Trophoblast cell (in vitro differentiated cells and primary cell): Measurements from ENCODE around the gene RBFOX2.
A peak's percentile ranks its signal among the peaks of the same experiment; 100 is the strongest.

Experiments used
- DNase-seq, 2 donors: peaks; one replicate each; pipeline ENCODE4 v3.0.0-alpha.2; 2016
- H2AFZ ChIP-seq: 2 replicates; pipeline ENCODE4 v1.6.1; 2013; ENCODE audit warnings: low read length, moderate library complexity, mild to moderate bottlenecking; ENCODE audit not compliant: insufficient read depth, poor library complexity
- H2AK5ac ChIP-seq: 2 replicates; pipeline ENCODE4 v1.6.1; 2013; ENCODE audit warnings: mild to moderate bottlenecking, low read length
- H2BK120ac ChIP-seq: 2 replicates; pipeline ENCODE4 v1.6.1; 2013; ENCODE audit warnings: low read length, mild to moderate bottlenecking, moderate library complexity; ENCODE audit not compliant: insufficient read depth, poor library complexity
- H2BK12ac ChIP-seq: 2 replicates; pipeline ENCODE4 v1.6.1; 2013; ENCODE audit warnings: mild to moderate bottlenecking, low read length, moderate library complexity
- H2BK5ac ChIP-seq: 2 replicates; pipeline ENCODE4 v1.6.1; 2013; ENCODE audit warnings: low read length, low read depth, moderate library complexity, mild to moderate bottlenecking; ENCODE audit not compliant: poor library complexity
- H3K14ac ChIP-seq: 2 replicates; pipeline ENCODE4 v1.6.1; 2013; ENCODE audit warnings: mild to moderate bottlenecking, low read length
- H3K18ac ChIP-seq: 2 replicates; pipeline ENCODE4 v1.6.1; 2013; ENCODE audit warnings: mild to moderate bottlenecking, low read length
- H3K23ac ChIP-seq: 2 replicates; pipeline ENCODE4 v1.6.1; 2013; ENCODE audit warnings: low read length
- H3K27ac ChIP-seq: 2 replicates; pipeline ENCODE4 v1.5.1; 2013; ENCODE audit warnings: low read depth, mild to moderate bottlenecking, inconsistent platforms, low read length, moderate library complexity
- H3K27me3 ChIP-seq: 2 replicates; pipeline ENCODE4 v1.6.1; 2013; ENCODE audit warnings: inconsistent platforms, mild to moderate bottlenecking, low read length, moderate library complexity; ENCODE audit not compliant: insufficient read depth
- H3K36me3 ChIP-seq, 2 experiments: 1 replicate in 1 of 2; 2 replicates in 1 of 2; pipeline ENCODE4 v1.6.1; 2013; ENCODE audit warnings: low read length in 2 of 2, mild to moderate bottlenecking in 2 of 2, moderate library complexity in 1 of 2; ENCODE audit not compliant: insufficient read depth in 2 of 2, control insufficient read depth in 1 of 2
- H3K4ac ChIP-seq: 2 replicates; pipeline ENCODE4 v1.6.1; 2013; ENCODE audit warnings: low read depth, mild to moderate bottlenecking, low read length, moderate library complexity
- H3K4me1 ChIP-seq, 2 experiments: 1 replicate in 1 of 2; 2 replicates in 1 of 2; pipeline ENCODE4 v1.6.1; 2013; ENCODE audit warnings: low read length in 2 of 2, mild to moderate bottlenecking in 2 of 2, moderate library complexity in 1 of 2; ENCODE audit not compliant: insufficient read depth in 2 of 2, control insufficient read depth in 1 of 2
- H3K4me2 ChIP-seq: 2 replicates; pipeline ENCODE4 v1.6.1; 2013; ENCODE audit warnings: inconsistent platforms, mild to moderate bottlenecking, low read length, moderate library complexity
- H3K4me3 ChIP-seq: 2 replicates; pipeline ENCODE4 v1.5.1; 2013; ENCODE audit warnings: mild to moderate bottlenecking, low read depth, low read length, inconsistent platforms
- H3K79me1 ChIP-seq: one replicate; pipeline ENCODE4 v1.6.1; 2013; ENCODE audit warnings: low read length
- H3K79me2 ChIP-seq: 2 replicates; pipeline ENCODE4 v1.6.1; 2013; ENCODE audit warnings: low read length, mild to moderate bottlenecking; ENCODE audit not compliant: control insufficient read depth, insufficient read depth, poor library complexity
- H3K9ac ChIP-seq: 2 replicates; pipeline ENCODE4 v1.6.1; 2013; ENCODE audit warnings: mild to moderate bottlenecking, low read length
- H3K9me3 ChIP-seq: 2 replicates; pipeline ENCODE4 v1.6.1; 2013; ENCODE audit warnings: low read depth, mild to moderate bottlenecking, control low read depth, inconsistent platforms, low read length; ENCODE audit not compliant: insufficient read depth
- H4K12ac ChIP-seq: 2 replicates; pipeline ENCODE4 v1.6.1; 2013; ENCODE audit warnings: low read depth, mild to moderate bottlenecking, low read length, moderate library complexity
- H4K8ac ChIP-seq: 2 replicates; pipeline ENCODE4 v1.6.1; 2013; ENCODE audit warnings: low read depth, mild to moderate bottlenecking, low read length, moderate library complexity
- H4K91ac ChIP-seq: one replicate; pipeline ENCODE4 v1.6.1; 2013; ENCODE audit warnings: low read depth, mild to moderate bottlenecking, low read length, moderate library complexity
- WGBS: extraction: QIAGEN DNeasy Blood & Tissue Kit; methylation state at CpG from one replicate; pipeline ENCODE4 v1.1.7; 2013; ENCODE audit warnings: missing lambda C conversion rate; ENCODE audit not compliant: insufficient read length, insufficient coverage; ENCODE audit errors: extremely low coverage; 5-methylcytosine and 5-hydroxymethylcytosine counted together

Gene RBFOX2

DNA sequence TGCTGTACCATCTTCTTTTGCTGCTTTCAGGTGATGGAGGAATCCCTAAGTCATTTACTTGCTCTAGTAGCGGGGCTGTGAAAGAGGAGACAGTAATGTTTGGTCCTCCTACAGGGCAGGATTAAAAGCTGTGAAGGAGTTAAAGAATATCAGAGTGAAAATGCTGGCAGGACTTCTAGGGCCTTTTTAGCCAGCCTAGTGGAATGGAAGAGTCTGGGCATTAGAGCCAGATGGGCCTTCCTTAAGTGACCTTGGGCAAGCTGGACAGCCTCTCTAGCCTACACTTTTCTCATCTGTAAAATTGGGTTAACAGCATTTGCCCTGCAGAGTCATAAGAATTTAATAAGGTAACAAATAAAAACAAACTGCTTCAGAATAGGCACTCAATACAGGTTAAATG, 114.7 kb downstream of the RBFOX2 start:
- Histone ChIP-seq H2BK120ac (no peak overlapping the region), H3K9ac (no peak overlapping the region), H3K18ac (no peak overlapping the region), H3K36me3 (no peaks in the 10 kb centered on the region), H4K91ac (no peak overlapping the region), H2BK12ac (no peak overlapping the region), H3K79me1 (peaks cover 2% of the 10 kb centered on the region), H3K23ac (no peak overlapping the region), H4K8ac (no peak overlapping the region), H3K4me1 (peaks cover 7 to 13% of the 10 kb centered on the region in 2 experiments), H2AFZ (no peak overlapping the region), H3K14ac (no peak overlapping the region), H3K4me3 (no peak overlapping the region), H3K27me3 (no peaks in the 10 kb centered on the region), H3K79me2 (no peaks in the 10 kb centered on the region), H2AK5ac (no peak overlapping the region), H2BK5ac (no peak overlapping the region), H3K4ac (peak overlapping the region; percentile 64), H3K4me2 (no peak overlapping the region), H4K12ac (no peak overlapping the region), H3K9me3 (no peaks in the 10 kb centered on the region), H3K27ac (no peak overlapping the region)
- no peak for DNase-seq
- WGBS, result no CpG with 5 or more reads among the region's 1 CpG

DNA sequence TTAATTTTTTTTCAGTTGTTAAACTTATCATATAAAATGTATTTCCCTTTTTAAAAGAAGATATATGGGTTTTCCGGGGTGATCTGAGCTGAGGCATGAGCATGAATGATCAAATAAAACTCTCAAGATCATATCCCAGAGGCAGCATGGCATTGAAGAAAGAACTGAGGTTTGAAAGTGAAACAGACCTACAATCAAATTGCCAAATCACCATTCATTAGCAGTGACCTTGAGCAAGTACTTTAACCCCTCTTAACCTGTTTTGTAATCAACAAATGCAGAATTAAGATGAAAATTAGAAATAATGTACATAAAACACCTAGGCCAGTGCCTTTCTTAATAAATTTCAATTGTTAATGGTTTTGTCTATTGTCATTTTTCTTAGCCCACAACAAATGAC, 116.0 kb downstream of the RBFOX2 start:
- H3K4ac ChIP-seq, result no peak overlapping the region
- no peak overlapping the region for H3K9ac ChIP-seq
- H2BK120ac ChIP-seq, result no peak overlapping the region
- peaks cover 7 to 13% of the 10 kb centered on the region in 2 experiments for H3K4me1 ChIP-seq
- H3K14ac ChIP-seq, result no peak overlapping the region
- no peak overlapping the region for H3K4me3 ChIP-seq
- no peaks in the 10 kb centered on the region for H3K79me2 ChIP-seq
- H2BK12ac ChIP-seq, result no peak overlapping the region
- H2BK5ac ChIP-seq, result no peak overlapping the region
- H4K91ac ChIP-seq, result no peak overlapping the region
- H3K4me2 ChIP-seq, result no peak overlapping the region
- H2AK5ac ChIP-seq, result no peak overlapping the region
- H3K23ac ChIP-seq, result no peak overlapping the region
- DNase-seq, result no peak
- H4K8ac ChIP-seq, result no peak overlapping the region
- H3K36me3 ChIP-seq, result no peaks in the 10 kb centered on the region
- H2AFZ ChIP-seq, result no peak overlapping the region
- H3K18ac ChIP-seq, result no peak overlapping the region
- H3K9me3 ChIP-seq, result no peaks in the 10 kb centered on the region
- WGBS, result no CpG with 5 or more reads among the region's 1 CpG
- no peak overlapping the region for H3K27ac ChIP-seq
- H3K27me3 ChIP-seq, result no peaks in the 10 kb centered on the region
- H4K12ac ChIP-seq, result no peak overlapping the region
- H3K79me1 ChIP-seq, result peaks cover 2% of the 10 kb centered on the region

DNA sequence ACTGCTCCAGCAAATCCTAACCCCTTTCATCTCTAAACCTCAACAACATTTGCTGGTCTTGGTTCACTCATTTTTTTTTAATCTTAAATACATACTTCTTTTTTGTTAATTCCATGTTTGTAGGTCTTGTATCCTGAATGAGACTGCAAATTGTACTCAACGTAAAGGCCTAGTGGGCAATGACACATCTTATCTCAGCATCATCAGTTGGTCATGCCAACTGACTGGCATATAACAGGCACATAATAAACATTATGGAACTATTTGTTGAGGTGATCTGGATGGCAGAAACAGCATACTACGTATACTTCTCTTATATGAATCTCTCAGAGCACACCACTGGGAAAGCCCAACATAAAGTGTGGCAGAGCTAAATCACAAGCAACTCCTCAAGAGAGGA, 116.7 kb downstream of the RBFOX2 start:
- Histone ChIP-seq H2AFZ (no peak overlapping the region), H2BK120ac (no peak overlapping the region), H3K14ac (no peak overlapping the region), H3K4ac (no peak overlapping the region), H4K91ac (no peak overlapping the region), H2BK12ac (no peak overlapping the region), H2BK5ac (no peak overlapping the region), H4K12ac (no peak overlapping the region), H3K9ac (no peak overlapping the region), H3K79me2 (no peaks in the 10 kb centered on the region), H3K36me3 (no peaks in the 10 kb centered on the region), H2AK5ac (no peak overlapping the region), H3K27ac (no peak overlapping the region), H3K79me1 (peaks cover 2% of the 10 kb centered on the region), H3K4me1 (peaks cover 7 to 13% of the 10 kb centered on the region in 2 experiments), H3K18ac (no peak overlapping the region), H3K27me3 (no peaks in the 10 kb centered on the region), H3K4me3 (no peak overlapping the region), H4K8ac (no peak overlapping the region), H3K4me2 (no peak overlapping the region), H3K9me3 (no peaks in the 10 kb centered on the region), H3K23ac (no peak overlapping the region)
- DNase-seq, result no peak
- no CpG with 5 or more reads among the region's 2 CpGs for WGBS

DNA sequence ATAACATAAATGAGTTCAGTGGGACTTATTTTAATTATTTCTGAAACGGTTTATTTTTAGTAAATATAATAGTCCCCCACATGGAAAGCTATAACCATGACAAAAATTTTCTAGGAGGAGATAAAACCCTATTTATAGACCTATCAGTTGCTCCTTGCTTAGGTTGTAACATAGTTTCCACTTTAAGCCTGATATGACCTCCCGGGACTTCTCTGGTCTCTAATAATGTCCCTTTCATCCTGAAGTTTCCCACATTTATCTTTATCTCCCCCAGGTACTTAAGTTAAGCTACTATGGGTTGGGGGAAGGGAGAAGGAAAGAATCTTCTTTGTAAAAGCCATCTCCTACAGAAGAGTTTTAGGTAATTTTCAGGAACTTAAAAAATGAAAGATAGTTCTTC, 117.7 kb downstream of the RBFOX2 start:
- Histone ChIP-seq H3K79me1 (peaks cover 2% of the 10 kb centered on the region), H2AFZ (no peak overlapping the region), H4K91ac (no peak overlapping the region), H4K8ac (no peak overlapping the region), H4K12ac (no peak overlapping the region), H3K23ac (no peak overlapping the region), H3K18ac (no peak overlapping the region), H3K36me3 (no peaks in the 10 kb centered on the region), H3K4me3 (no peak overlapping the region), H3K9me3 (no peaks in the 10 kb centered on the region), H3K9ac (no peak overlapping the region), H2BK5ac (no peak overlapping the region), H3K4me1 (peaks cover 4 to 12% of the 10 kb centered on the region in 2 experiments), H3K4ac (no peak overlapping the region), H3K4me2 (no peak overlapping the region), H3K27me3 (no peaks in the 10 kb centered on the region), H2BK12ac (no peak overlapping the region), H3K14ac (no peak overlapping the region), H3K79me2 (no peaks in the 10 kb centered on the region), H2AK5ac (no peak overlapping the region), H3K27ac (no peak overlapping the region), H2BK120ac (no peak overlapping the region)
- no CpG with 5 or more reads among the region's 2 CpGs for WGBS
- DNase-seq, result no peak
